IMR-90 (cell line): Measurements from ENCODE around the gene PLIN5.

Experiments used
- BHLHE40 ChIP-seq: fragments of 150-350 bp; IDR thresholded peaks from 2 replicates; pipeline ENCODE4 v1.6.1; 2016; ENCODE audit warnings: mild to moderate bottlenecking, low read depth, low read length
- CEBPB ChIP-seq: IDR thresholded peaks from 2 replicates; pipeline ENCODE4 v1.6.1; 2012; ENCODE audit warnings: low read depth, low read length, improper control_type of control experiment
- CHD1 ChIP-seq: IDR thresholded peaks from 2 replicates; pipeline ENCODE4 v1.6.1; 2012; ENCODE audit warnings: low read depth, low read length, improper control_type of control experiment
- CTCF ChIP-seq: conservative IDR thresholded peaks from 2 replicates; pipeline ENCODE4 v1.5.1; 2012; ENCODE audit warnings: mild to moderate bottlenecking, low read depth, low read length, improper control_type of control experiment
- MAFK ChIP-seq: IDR thresholded peaks from 2 replicates; pipeline ENCODE4 v1.6.1; 2012; ENCODE audit warnings: low read depth, low read length, improper control_type of control experiment
- MAZ ChIP-seq: IDR thresholded peaks from 2 replicates; pipeline ENCODE4 v1.6.1; 2012; ENCODE audit warnings: low read depth, mild to moderate bottlenecking, low read length, improper control_type of control experiment, moderate library complexity, borderline replicate concordance
- MXI1 ChIP-seq: IDR thresholded peaks from 2 replicates; pipeline ENCODE4 v1.6.1; 2012; ENCODE audit warnings: low read depth, mild to moderate bottlenecking, low read length, moderate library complexity, borderline replicate concordance
- NFE2L2 ChIP-seq: fragments of 150-350 bp; IDR thresholded peaks from 2 replicates; pipeline ENCODE4 v1.6.1; 2016; ENCODE audit warnings: low read depth, mild to moderate bottlenecking, low read length
- POLR2A ChIP-seq: IDR thresholded peaks from 2 replicates; pipeline ENCODE4 v1.6.1; 2012; ENCODE audit warnings: mild to moderate bottlenecking, low read depth, low read length
- RAD21 ChIP-seq: IDR thresholded peaks from 2 replicates; pipeline ENCODE4 v1.6.1; 2012; ENCODE audit warnings: low read length, improper control_type of control experiment
- RCOR1 ChIP-seq: IDR thresholded peaks from 2 replicates; pipeline ENCODE4 v1.6.1; 2012; ENCODE audit warnings: mild to moderate bottlenecking, low read length, improper control_type of control experiment; ENCODE audit not compliant: insufficient replicate concordance
- RFX5 ChIP-seq: IDR thresholded peaks from 2 replicates; pipeline ENCODE4 v1.8.0; 2012; ENCODE audit warnings: low read depth, mild to moderate bottlenecking, low read length, moderate library complexity
- SMC3 ChIP-seq: fragments of 150-350 bp; IDR thresholded peaks from 2 replicates; pipeline ENCODE4 v1.6.1; 2016; ENCODE audit warnings: low read depth, mild to moderate bottlenecking, antibody characterized with exemption, low read length, moderate library complexity
- USF2 ChIP-seq: fragments of 150-350 bp; IDR thresholded peaks from 2 replicates; pipeline ENCODE4 v1.6.1; 2017; ENCODE audit warnings: mild to moderate bottlenecking, antibody characterized with exemption, low read length, low read depth

DNA sequence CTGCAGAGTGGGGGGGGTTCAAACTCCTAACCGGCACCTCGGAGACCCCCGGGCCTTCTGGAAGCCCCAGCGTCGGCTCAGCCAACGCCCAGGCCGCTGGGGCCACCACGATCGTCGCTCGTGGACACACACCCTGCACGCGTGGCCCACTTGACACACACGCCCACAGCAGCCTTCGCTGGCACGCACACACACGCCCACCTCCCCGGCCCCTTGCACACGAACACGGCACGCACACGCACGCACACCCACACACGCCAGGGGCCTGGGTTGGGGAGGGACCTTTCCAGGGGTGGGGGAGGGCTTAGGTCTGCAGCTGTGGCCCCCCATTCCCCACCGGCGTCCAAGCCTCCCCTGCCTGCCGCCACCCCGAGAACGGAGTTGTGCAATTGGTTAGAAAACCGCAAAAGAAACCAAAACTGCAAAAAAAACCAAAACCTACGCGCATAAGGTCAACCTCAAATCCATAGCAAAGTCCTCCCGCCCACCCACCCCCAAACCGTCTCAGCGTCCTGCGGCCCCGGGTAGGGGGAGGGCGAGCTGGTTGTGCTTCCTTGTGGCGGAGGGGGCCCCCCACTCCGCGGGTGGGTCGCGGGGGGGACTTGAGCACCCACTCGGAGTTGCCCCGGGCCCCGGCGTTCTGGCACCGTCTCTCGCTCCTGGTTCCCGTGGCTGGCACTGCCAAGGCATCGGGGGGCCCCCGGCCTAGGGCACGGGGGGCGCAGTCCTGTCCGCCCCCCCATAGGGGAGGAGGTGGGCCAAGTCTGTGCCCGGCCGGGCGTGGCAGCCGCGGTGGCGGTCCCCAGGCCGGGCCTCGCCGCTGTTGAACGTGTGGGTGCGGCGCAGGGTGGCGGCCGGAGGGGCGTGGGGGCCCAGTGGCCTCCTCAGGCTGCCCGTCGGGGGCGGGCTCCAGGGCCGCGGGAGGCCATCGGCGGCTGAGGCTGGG, 8.1 kb upstream of the PLIN5 start:
- TF ChIP-seq CTCF: no peak
- TF ChIP-seq POLR2A: no peak
- TF ChIP-seq RAD21: no peak
- no peak for TF ChIP-seq MAFK
- no peak for TF ChIP-seq RFX5
- TF ChIP-seq NFE2L2: no peak
- TF ChIP-seq MAZ: no peak
- TF ChIP-seq CEBPB: no peak
- TF ChIP-seq MXI1: no peak
- TF ChIP-seq USF2: no peak
- no peak for TF ChIP-seq RCOR1
- TF ChIP-seq BHLHE40: no peak
- no peak for TF ChIP-seq SMC3
- no peak for TF ChIP-seq CHD1
